ENCODE measurements around the gene TMEM178B.

The TMEM178B gene

DNA sequence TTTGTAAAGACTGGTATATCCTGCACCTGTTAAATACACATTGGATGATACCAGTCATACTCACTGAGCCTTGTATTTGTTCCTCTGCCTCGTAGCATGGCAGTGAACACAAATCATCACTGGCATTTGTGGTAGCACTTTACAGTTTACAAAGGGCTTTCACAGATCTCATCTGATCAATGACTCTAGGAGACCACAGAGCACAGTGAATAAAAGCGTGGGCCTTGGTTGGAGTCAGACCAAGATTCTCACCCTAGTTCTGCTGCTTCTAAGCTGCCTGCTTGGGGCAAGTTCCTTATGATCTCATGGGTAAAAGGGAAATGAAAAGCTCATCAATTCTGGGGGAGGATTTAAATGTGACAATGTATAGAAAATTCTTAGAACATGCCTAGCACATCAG is 347.4 kb downstream of the TMEM178B start:
- TF ChIP-seq, protein P1, sequence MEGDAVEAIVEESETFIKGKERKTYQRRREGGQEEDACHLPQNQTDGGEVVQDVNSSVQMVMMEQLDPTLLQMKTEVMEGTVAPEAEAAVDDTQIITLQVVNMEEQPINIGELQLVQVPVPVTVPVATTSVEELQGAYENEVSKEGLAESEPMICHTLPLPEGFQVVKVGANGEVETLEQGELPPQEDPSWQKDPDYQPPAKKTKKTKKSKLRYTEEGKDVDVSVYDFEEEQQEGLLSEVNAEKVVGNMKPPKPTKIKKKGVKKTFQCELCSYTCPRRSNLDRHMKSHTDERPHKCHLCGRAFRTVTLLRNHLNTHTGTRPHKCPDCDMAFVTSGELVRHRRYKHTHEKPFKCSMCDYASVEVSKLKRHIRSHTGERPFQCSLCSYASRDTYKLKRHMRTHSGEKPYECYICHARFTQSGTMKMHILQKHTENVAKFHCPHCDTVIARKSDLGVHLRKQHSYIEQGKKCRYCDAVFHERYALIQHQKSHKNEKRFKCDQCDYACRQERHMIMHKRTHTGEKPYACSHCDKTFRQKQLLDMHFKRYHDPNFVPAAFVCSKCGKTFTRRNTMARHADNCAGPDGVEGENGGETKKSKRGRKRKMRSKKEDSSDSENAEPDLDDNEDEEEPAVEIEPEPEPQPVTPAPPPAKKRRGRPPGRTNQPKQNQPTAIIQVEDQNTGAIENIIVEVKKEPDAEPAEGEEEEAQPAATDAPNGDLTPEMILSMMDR (conservative IDR thresholded peaks at IDR 0.05; ENCODE audit: low read depth, low read length) = no peak
- no peak for DNase-seq (ENCODE audit: low read depth)

DNA sequence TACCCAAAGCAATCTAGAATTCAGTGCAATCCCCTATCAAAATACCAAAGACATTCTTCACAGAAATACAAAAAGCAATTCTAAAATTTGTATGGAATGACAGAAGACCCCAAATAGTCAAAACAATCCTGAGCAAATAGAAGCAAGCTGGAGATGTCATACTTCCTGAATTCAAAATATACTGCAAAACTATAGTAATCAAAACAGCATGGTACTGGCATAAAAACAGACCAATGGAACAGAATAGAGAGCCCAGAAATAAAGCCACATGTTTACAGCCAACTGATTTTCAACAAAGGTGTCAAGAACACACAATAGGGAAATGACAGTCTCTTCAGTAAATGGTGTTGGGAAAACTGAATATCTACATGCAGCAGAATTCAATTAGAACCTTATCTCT is 353.3 kb downstream of the TMEM178B start:
- TF ChIP-seq, protein P1 (conservative IDR thresholded peaks at IDR 0.05; ENCODE audit: low read depth, low read length) = no peak
- no peak overlapping the region for H3K4me3 ChIP-seq (ENCODE audit: low read depth, low read length)
- no peak for DNase-seq (ENCODE audit: low read depth)

More for the DNA sequence above, 347.4 kb downstream of the TMEM178B start:
- H3K4me3 ChIP-seq (ENCODE audit: low read depth, low read length) = no peak overlapping the region

DNA sequence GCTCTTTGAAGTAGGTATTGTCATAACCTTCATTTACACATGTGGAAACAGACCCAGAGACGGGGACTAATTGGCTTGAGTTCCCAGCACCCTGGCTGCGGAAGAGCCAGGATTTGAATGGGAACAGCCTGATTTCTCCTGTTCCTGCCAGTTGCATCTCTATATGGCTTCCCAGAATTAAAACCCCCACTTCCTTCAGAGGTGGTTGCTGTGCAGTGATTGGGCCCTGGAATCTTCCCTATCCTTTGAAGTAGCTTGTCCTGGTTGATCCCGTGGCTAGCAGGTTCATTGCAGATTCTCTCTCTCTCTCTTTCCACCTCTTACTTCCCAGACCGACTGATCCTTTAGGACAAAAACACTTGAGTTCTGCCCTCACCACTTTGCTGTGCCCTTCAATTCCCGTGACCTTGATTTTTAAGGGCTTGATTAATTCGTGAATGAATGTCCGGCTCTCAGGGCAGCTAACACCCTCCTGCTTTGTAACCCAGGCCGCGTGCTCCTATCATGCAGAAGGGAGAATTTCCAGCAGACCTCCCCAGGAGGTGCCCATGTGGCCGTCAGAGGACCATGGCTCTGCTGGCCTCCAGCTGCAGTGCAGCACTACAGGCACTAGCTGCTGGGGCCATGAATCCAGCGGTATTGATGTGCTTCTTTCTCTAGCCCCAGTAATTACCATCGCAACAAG is 356.7 kb downstream of the TMEM178B start:
- no peak overlapping the region for H3K4me3 ChIP-seq (ENCODE audit: low read depth, low read length)
- TF ChIP-seq, protein P1 (conservative IDR thresholded peaks at IDR 0.05; ENCODE audit: low read depth, low read length) = no peak
- no peak for DNase-seq (ENCODE audit: low read depth)

DNA sequence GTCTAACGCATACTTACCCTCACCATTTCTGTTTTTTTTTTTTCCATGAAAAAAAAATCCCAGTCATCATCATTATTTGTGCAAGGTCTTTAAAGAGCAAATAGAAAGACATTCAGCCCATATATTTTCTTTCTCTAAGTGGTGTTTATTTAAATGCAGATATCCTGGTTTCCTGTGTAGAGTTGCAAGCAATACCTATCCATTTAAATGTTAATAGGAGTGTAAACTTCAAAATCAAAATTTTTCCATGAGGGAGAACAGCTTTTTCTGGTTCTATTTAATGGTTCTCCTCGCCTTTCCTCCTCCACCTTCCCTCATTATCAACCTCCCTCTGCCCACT is 357.2 kb downstream of the TMEM178B start:
- no peak for DNase-seq (ENCODE audit: low read depth)
- TF ChIP-seq, protein P1 (conservative IDR thresholded peaks at IDR 0.05; ENCODE audit: low read depth, low read length) = no peak
- H3K4me3 ChIP-seq (ENCODE audit: low read depth, low read length) = no peak overlapping the region

DNA sequence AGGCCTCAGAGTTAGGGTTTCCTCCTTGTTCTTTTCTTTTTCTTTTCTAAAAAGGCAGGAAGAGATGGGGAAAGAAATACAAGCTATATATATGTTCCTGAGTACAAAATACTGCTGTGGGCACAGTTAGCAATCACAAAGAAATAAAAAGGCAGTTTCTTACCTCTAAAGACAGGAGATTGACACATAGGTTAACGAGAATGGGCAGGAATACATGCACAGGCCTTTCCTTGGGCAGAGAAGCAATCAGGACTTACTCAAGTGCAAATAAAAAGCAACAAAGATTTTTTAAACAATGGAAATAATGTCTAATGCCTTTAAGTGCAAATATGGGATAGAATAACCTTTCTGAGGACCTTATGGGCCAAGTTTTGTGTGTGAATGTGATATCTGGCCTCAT is 357.8 kb downstream of the TMEM178B start:
- H3K4me3 ChIP-seq (ENCODE audit: low read depth, low read length) = no peak overlapping the region
- no peak for DNase-seq (ENCODE audit: low read depth)
- TF ChIP-seq, protein P1 (conservative IDR thresholded peaks at IDR 0.05; ENCODE audit: low read depth, low read length) = no peak

DNA sequence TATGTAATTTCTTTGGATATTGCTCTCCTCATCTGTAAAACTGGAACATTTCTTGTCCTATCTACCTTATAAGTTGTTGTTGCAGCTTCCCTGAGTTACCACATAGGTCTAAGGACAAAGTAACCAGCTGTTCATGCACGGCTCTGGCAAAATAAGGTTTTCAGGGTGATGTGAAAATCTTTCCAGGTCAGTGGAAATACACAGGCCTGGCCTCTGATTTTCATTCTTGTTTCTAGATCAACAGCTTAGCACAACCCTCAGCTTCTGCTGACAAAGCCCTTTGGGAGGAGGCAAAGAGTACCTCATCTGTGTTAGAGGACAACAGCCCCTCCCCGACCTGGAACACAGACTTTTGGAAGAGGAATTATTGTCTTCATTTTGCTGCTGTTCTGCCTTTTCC is 359.8 kb downstream of the TMEM178B start:
- DNase-seq (ENCODE audit: low read depth) = no peak
- no peak overlapping the region for H3K4me3 ChIP-seq (ENCODE audit: low read depth, low read length)
- TF ChIP-seq, protein P1 (conservative IDR thresholded peaks at IDR 0.05; ENCODE audit: low read depth, low read length) = no peak

DNA sequence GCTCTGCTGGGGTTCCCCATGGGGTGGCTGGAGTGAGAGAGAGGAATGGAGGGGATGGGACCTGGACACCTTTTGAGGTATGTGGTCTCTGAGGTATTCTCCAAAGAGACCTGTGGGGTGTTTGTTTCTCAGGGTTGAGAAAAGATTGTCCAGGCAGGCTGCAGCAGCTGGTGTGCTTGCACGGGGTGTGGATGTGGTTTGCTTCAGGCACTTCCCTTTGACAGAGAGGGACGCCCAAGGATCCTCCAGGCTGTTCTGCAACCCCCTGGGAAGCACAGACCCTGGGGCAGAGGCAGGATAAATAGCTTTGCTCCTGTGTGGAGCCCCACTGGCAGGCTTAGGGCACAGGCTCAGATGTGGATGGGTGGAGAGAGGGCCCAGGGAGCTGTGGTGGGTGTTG is 362.3 kb downstream of the TMEM178B start:
- TF ChIP-seq, protein P1 (conservative IDR thresholded peaks at IDR 0.05; ENCODE audit: low read depth, low read length) = no peak
- DNase-seq (ENCODE audit: low read depth) = no peak
- H3K4me3 ChIP-seq (ENCODE audit: low read depth, low read length) = no peak overlapping the region

Data from choroid plexus epithelial cell (primary cell).